ENCODE data around the gene FAM25G. TPM values are rescaled to one million over a fixed set of nuclear protein-coding genes. Genes with fewer than 3 reads are reported as not detected.
"Not testable (repeated sequence)": the region's sequence is repeated elsewhere in the genome, so short reads cannot be mapped to it uniquely, and the experiment has no call there.

Gene FAM25G
- total RNA-seq, 2 donors from 2014 or later: not detected

GRCh38 chr10:47480133-47480532, 11.4 kb downstream of the FAM25G start:
- not testable (repeated sequence) for H3K27ac ChIP-seq
- WGBS, 2 donors: no CpG with 5 or more reads among the region's 3 CpGs

DNA sequence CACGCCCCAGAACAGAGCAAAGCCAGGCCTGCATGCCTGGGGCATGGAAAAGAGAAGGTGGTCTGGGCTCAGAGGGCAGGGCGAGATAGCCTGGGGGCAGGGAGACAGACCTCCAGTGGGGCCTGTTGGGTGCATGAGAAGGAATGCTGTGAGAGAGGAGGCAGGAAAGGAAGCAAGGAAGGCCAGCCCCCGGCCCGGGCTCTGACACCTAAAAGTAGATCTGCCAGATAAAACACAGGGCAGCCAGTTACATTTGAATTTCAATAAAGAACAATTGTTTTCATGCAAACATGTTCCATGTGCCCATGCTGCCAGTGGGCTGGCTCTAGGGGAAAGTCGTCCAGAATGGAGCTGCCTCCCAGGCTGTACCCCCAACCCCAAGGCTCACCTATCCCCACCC, 13.4 kb downstream of the FAM25G start:
- H3K27me3 ChIP-seq; H3K36me3 ChIP-seq (replicated peaks in 1 of 2; ENCODE audit: insufficient read depth in 1 of 2, low read depth in 2 of 2); ATAC-seq; H3K4me3 ChIP-seq; H3K9me3 ChIP-seq; DNase-seq; intact Hi-C loops (cut with DNase I); H3K4me1 ChIP-seq; H3K27ac ChIP-seq: not testable (repeated sequence)
- WGBS, 2 donors: 56 to 71% methylated on average over 3 of the region's 5 CpGs

More at GRCh38 chr10:47480133-47480532, 11.4 kb downstream of the FAM25G start:
- H3K9me3 ChIP-seq; H3K4me3 ChIP-seq; DNase-seq; intact Hi-C loops (cut with DNase I); H3K27me3 ChIP-seq; H3K36me3 ChIP-seq (replicated peaks in 1 of 2; ENCODE audit: insufficient read depth in 1 of 2, low read depth in 2 of 2); ATAC-seq; H3K4me1 ChIP-seq: not testable (repeated sequence)

GRCh38 chr10:47477078-47477477, 14.4 kb downstream of the FAM25G start:
- H3K36me3 ChIP-seq (replicated peaks in 1 of 2; ENCODE audit: insufficient read depth in 1 of 2, low read depth in 2 of 2); ATAC-seq; H3K4me1 ChIP-seq; H3K27me3 ChIP-seq; DNase-seq; H3K9me3 ChIP-seq; H3K27ac ChIP-seq; H3K4me3 ChIP-seq; intact Hi-C loops (cut with DNase I): not testable (repeated sequence)
- 76% methylated on average over 8 of the region's 11 CpGs; no CpG with 5 or more reads in 1 of the 2 donors for WGBS, 2 donors

DNA sequence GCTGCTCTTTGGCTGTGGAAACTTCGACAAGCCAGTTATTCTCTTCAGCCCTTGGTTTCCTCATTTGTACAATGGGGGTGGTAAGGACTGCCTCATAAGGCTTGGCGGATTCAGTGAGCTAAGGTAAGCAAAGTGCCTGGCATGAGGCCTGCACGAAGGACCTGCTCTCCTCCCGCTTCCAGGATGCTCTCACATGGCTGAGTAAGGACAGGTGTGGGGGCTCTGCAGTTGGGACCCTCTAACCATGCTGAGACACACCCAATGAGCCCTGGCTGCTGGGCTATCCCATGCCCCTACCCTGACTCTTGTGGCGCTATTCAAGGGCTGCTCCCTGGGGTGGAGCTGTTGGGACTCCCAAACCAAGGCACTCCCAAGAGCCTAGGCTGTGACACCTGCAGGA, 16.4 kb downstream of the FAM25G start:
- 77% methylated on average over 4 of the region's 5 CpGs; no CpG with 5 or more reads in 1 of the 2 donors for WGBS, 2 donors

DNA sequence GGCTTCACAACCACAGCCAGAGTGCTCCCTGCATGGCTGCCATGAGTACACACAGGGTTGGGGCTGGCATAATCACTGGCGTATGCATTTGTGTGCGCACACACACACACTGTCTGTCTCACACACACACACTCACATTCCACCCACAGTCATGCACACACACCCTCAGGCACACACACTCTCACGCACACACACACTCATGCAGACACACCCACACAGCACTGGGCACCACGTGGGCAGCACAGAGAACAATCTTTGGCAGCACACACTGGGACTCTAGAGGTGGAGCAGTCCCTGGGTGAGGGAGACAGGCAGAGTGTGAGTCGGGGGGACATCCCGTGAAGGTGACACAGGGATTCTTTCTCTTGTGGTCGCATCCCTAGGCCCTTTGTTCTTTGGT, 18.0 kb downstream of the FAM25G start:
- DNase-seq; H3K9me3 ChIP-seq; intact Hi-C loops (cut with DNase I); H3K4me1 ChIP-seq; H3K27me3 ChIP-seq; H3K36me3 ChIP-seq (replicated peaks in 1 of 2; ENCODE audit: insufficient read depth in 1 of 2, low read depth in 2 of 2); ATAC-seq; H3K27ac ChIP-seq; H3K4me3 ChIP-seq: not testable (repeated sequence)
- WGBS, 2 donors: no CpG with 5 or more reads among the region's 7 CpGs

More for the DNA sequence above, 16.4 kb downstream of the FAM25G start:
- H3K27ac ChIP-seq; DNase-seq; intact Hi-C loops (cut with DNase I); H3K36me3 ChIP-seq (replicated peaks in 1 of 2; ENCODE audit: insufficient read depth in 1 of 2, low read depth in 2 of 2); H3K4me3 ChIP-seq; H3K27me3 ChIP-seq; ATAC-seq; H3K4me1 ChIP-seq; H3K9me3 ChIP-seq: not testable (repeated sequence)

- H3K4me1 ChIP-seq; H3K4me3 ChIP-seq; DNase-seq; H3K27ac ChIP-seq; intact Hi-C loops (cut with DNase I); H3K27me3 ChIP-seq; H3K9me3 ChIP-seq; H3K36me3 ChIP-seq (replicated peaks in 1 of 2; ENCODE audit: insufficient read depth in 1 of 2, low read depth in 2 of 2); ATAC-seq: not testable (repeated sequence)
- WGBS, 2 donors: no CpG with 5 or more reads among the region's 3 CpGs
Measured at GRCh38 chr10:47472647-47473046, 18.9 kb downstream of the FAM25G start.

DNA sequence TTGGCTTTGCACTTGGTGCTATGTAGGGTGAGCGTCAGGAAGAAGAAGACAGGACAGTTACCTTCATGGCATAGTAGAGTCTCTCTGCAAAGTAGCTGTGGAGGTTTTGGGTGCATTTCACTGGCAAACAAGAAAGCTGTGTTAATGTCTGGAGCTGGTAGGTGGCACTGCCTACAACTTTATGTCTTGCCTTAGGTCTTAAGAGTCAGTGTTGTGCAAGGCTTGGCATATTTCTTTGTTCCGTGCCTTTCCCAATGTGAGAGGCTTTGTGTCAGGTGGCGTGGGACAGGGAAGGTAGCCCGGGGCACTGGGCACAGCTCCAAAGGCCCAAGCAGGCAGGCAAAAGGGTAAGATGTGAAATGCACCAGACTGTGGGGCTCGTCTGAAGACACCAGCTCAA, 19.4 kb downstream of the FAM25G start:
- peak; percentile 45 for ATAC-seq
- no CpG with 5 or more reads among the region's 5 CpGs for WGBS, 2 donors
- H3K27ac ChIP-seq; H3K4me1 ChIP-seq; intact Hi-C loops (cut with DNase I); H3K9me3 ChIP-seq; H3K27me3 ChIP-seq; H3K36me3 ChIP-seq (replicated peaks in 1 of 2; ENCODE audit: insufficient read depth in 1 of 2, low read depth in 2 of 2); H3K4me3 ChIP-seq; DNase-seq: not testable (repeated sequence)

DNA sequence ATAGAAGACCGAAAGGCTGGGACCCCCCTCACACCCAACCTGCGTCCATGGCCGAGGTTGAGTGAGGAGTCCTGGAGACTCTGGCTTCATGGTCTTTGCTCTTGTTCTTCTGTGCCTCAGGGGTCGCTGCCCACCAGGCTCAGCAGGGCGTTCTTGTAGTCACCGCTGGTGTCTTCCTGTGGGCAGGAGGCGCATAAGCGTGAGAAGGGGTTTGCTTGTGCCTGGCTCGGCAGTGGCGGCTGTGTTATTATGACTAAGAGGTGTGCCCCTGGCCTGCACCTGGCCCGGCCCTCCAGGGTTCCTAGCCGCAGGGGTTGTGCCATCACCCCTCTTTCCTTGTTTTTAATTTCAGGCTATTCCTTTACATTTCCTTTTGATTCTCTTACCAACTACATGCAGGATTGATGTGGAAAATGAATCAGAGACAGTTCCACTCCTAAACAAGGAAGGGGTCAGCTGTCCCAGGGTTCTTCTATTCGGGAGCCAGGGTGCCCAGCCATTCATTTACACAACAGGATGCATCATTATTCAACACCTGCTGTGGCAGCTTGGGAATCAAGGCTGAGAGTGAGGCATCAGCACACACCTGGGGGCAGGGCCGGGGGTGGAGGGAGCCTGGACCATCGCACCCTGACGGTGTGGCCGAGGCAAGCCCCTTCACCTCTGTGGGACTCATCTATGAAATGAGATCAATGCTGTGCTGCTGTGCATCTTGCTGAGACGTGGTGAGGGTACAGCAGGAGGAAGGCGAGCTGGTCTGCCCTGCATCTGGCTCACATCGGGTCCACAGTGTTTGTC, 22.6 kb downstream of the FAM25G start:
- ATAC-seq; H3K27ac ChIP-seq; DNase-seq; H3K27me3 ChIP-seq; H3K4me3 ChIP-seq; H3K9me3 ChIP-seq; intact Hi-C loops (cut with DNase I); H3K36me3 ChIP-seq (replicated peaks in 1 of 2; ENCODE audit: insufficient read depth in 1 of 2, low read depth in 2 of 2); H3K4me1 ChIP-seq: not testable (repeated sequence)
- 86 to 87% methylated on average over 9 of the region's 20 CpGs for WGBS, 2 donors

- WGBS, 2 donors: 76% methylated on average over 5 of the region's 7 CpGs; no CpG with 5 or more reads in 1 of the 2 donors
- DNase-seq; H3K27ac ChIP-seq; H3K9me3 ChIP-seq; H3K4me3 ChIP-seq; H3K4me1 ChIP-seq; H3K27me3 ChIP-seq; intact Hi-C loops (cut with DNase I); ATAC-seq; H3K36me3 ChIP-seq (replicated peaks in 1 of 2; ENCODE audit: insufficient read depth in 1 of 2, low read depth in 2 of 2): not testable (repeated sequence)
Measured at GRCh38 chr10:47467957-47468356, 23.5 kb downstream of the FAM25G start.

DNA sequence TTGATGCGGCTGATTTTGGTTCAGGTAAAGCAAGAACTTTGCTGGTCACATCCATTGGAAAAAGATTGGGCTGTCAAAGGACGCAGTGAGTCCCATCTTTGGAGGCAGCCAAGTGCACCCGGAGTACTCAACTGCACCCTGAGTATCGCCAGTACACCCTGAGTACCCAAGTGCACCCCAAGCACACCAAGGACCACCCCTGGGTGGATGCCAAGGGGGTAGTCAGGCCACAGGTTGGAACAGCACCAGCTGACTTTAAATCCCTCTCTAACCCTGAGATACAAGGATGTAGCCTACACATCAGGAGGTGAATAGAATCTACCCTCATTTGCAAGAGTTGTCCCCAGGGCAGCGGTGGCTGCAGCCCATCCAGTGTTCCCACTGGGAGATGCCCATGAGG, 24.0 kb downstream of the FAM25G start:
- DNase-seq; H3K4me1 ChIP-seq; ATAC-seq; H3K27me3 ChIP-seq; H3K27ac ChIP-seq; intact Hi-C loops (cut with DNase I); H3K4me3 ChIP-seq; H3K36me3 ChIP-seq (replicated peaks in 1 of 2; ENCODE audit: insufficient read depth in 1 of 2, low read depth in 2 of 2); H3K9me3 ChIP-seq: not testable (repeated sequence)
- WGBS, 2 donors: 80 to 85% methylated on average over 4 of the region's 5 CpGs

GRCh38 chr10:47465216-47465917, 26.1 kb downstream of the FAM25G start:
- H3K27me3 ChIP-seq; H3K36me3 ChIP-seq (replicated peaks in 1 of 2; ENCODE audit: insufficient read depth in 1 of 2, low read depth in 2 of 2); intact Hi-C loops (cut with DNase I); ATAC-seq; H3K27ac ChIP-seq; H3K4me1 ChIP-seq; H3K9me3 ChIP-seq; H3K4me3 ChIP-seq; DNase-seq: not testable (repeated sequence)
- 74 to 77% methylated on average over 14 of the region's 14 CpGs for WGBS, 2 donors
